GM18951 (cell line): ENCODE data around the gene ZMAT3.

Experiments
- POLR2A ChIP-seq: IDR thresholded peaks from 4 replicates; pipeline ENCODE4 v1.6.1; 2011; ENCODE audit warnings: mild to moderate bottlenecking; ENCODE audit not compliant: insufficient read length, insufficient read depth; ENCODE audit errors: extremely low read depth
- in situ Hi-C: fragments of 300-500 bp; cut with MboI; formaldehyde crosslinking; loops from one replicate; pipeline ENCODE4 v1.12.0; 2022; ENCODE audit warnings: low sequenced_read_pairs, mixed read lengths, inconsistent platforms; ENCODE audit not compliant: unreplicated experiment

The ZMAT3 gene

GRCh38 chr3:179027326-179027900 is 44.2 kb downstream of the ZMAT3 start:
- TF ChIP-seq POLR2A, result no peak
- in situ Hi-C loops, result no loop called here

- in situ Hi-C loops, result no loop called here
- no peak for TF ChIP-seq POLR2A
Observed at GRCh38 chr3:179026636-179027035, 45.0 kb downstream of the ZMAT3 start.

- no peak for TF ChIP-seq POLR2A
Observed at GRCh38 chr3:179021119-179021903, 50.3 kb downstream of the ZMAT3 start.

GRCh38 chr3:179020112-179020511 is 51.5 kb downstream of the ZMAT3 start:
- no peak for TF ChIP-seq POLR2A
- in situ Hi-C loops, result loop anchor here (25.0 kb wide), 1 partner anchor 542 kb away; the partner anchor contains the start of gene ACTL6A

More at GRCh38 chr3:179021119-179021903, 50.3 kb downstream of the ZMAT3 start:
- in situ Hi-C loops, result loop anchor here (25.0 kb wide), 1 partner anchor 541 kb away; the partner anchor contains the start of gene ACTL6A

GRCh38 chr3:179018808-179019207 is 52.8 kb downstream of the ZMAT3 start:
- in situ Hi-C loops, result loop anchor here (10.0 to 25.0 kb wide), 2 partner anchors 296 to 543 kb away; partner anchors contain the start of gene ACTL6A
- TF ChIP-seq POLR2A, result no peak

GRCh38 chr3:179016979-179017670 is 54.5 kb downstream of the ZMAT3 start:
- in situ Hi-C loops, result loop anchor here (10.0 to 25.0 kb wide), 2 partner anchors 298 to 545 kb away; partner anchors contain the start of gene ACTL6A
- TF ChIP-seq POLR2A, result no peak

GRCh38 chr3:179015551-179016020 is 56.0 kb downstream of the ZMAT3 start:
- TF ChIP-seq POLR2A, result no peak
- in situ Hi-C loops, result loop anchor here (10.0 to 25.0 kb wide), 2 partner anchors 299 to 547 kb away; partner anchors contain the start of gene ACTL6A

- in situ Hi-C loops, result loop anchor here (25.0 kb wide), 1 partner anchor 557 kb away; the partner anchor contains the start of gene ACTL6A
- TF ChIP-seq POLR2A, result no peak
Observed at GRCh38 chr3:179005706-179006105, 65.9 kb downstream of the ZMAT3 start.

- in situ Hi-C loops, result loop anchor here (25.0 kb wide), 1 partner anchor 557 kb away; the partner anchor contains the start of gene ACTL6A
- no peak for TF ChIP-seq POLR2A
Observed at GRCh38 chr3:179005213-179005612, 66.4 kb downstream of the ZMAT3 start.

GRCh38 chr3:179000659-179001058 is 71.0 kb downstream of the ZMAT3 start:
- in situ Hi-C loops, result loop anchor here (25.0 kb wide), 1 partner anchor 562 kb away; the partner anchor contains the start of gene ACTL6A
- no peak for TF ChIP-seq POLR2A

GRCh38 chr3:179000144-179000543 is 71.5 kb downstream of the ZMAT3 start:
- TF ChIP-seq POLR2A, result no peak
- in situ Hi-C loops, result loop anchor here (25.0 kb wide), 1 partner anchor 562 kb away; the partner anchor contains the start of gene ACTL6A

- in situ Hi-C loops, result no loop called here
- no peak for TF ChIP-seq POLR2A
Observed at GRCh38 chr3:178996399-178996798, 75.2 kb downstream of the ZMAT3 start.

GRCh38 chr3:178990293-178990692 is 81.3 kb downstream of the ZMAT3 start:
- TF ChIP-seq POLR2A, result no peak
- in situ Hi-C loops, result no loop called here

GRCh38 chr3:178989821-178990220 is 81.8 kb downstream of the ZMAT3 start:
- in situ Hi-C loops, result no loop called here

More at GRCh38 chr3:178989821-178990220, 81.8 kb downstream of the ZMAT3 start:
- no peak for TF ChIP-seq POLR2A
